SK-N-SH treated with all-trans-retinoic acid at 6 μM for 48 hours (cell line): ENCODE measurements around the gene PCID2.
"Not testable (repeated sequence)": the region's sequence is repeated elsewhere in the genome, so short reads cannot be mapped to it uniquely, and the experiment has no call there.

Experiments
- ATAC-seq: fragments of 200-7000 bp; cut with Tn5 transposase; 3 replicates; pipeline ENCODE4 v1.9.1; 2020; ENCODE audit warnings: mild to moderate bottlenecking, moderate library complexity
- ARNTL ChIP-seq: fragments of 450-650 bp; formaldehyde crosslinking; IDR thresholded peaks from 2 replicates; pipeline ENCODE4 v1.5.0; 2020; ENCODE audit warnings: low read depth, mild to moderate bottlenecking, moderate library complexity, borderline replicate concordance
- BACH2 ChIP-seq: fragments of 250-450 bp; sonication (Bioruptor Pico); IDR thresholded peaks from 2 replicates; pipeline ENCODE4 v1.9.0; 2021; ENCODE audit warnings: mild to moderate bottlenecking, borderline replicate concordance
- CSDC2 ChIP-seq: fragments of 250-450 bp; sonication (Bioruptor Pico); IDR thresholded peaks from 2 replicates; pipeline ENCODE4 v1.5.0; 2020; ENCODE audit warnings: mild to moderate bottlenecking, moderate library complexity
- CSRNP3 ChIP-seq: fragments of 250-450 bp; sonication (Bioruptor Pico); IDR thresholded peaks from 2 replicates; pipeline ENCODE4 v1.5.1; 2021; ENCODE audit warnings: mild to moderate bottlenecking, moderate library complexity
- ESRRG ChIP-seq: fragments of 250-450 bp; sonication (Bioruptor Pico); IDR thresholded peaks from 2 replicates; pipeline ENCODE4 v1.6.1; 2021; ENCODE audit warnings: mild to moderate bottlenecking
- ISL1 ChIP-seq: fragments of 250-450 bp; sonication (Bioruptor Pico); IDR thresholded peaks from 2 replicates; pipeline ENCODE4 v2.1.2; 2022; ENCODE audit warnings: mild to moderate bottlenecking, moderate library complexity
- OSR1 ChIP-seq: fragments of 250-450 bp; sonication (Bioruptor Pico); IDR thresholded peaks from 2 replicates; pipeline ENCODE4 v1.8.0; 2022; ENCODE audit warnings: moderate library complexity, mild to moderate bottlenecking, inconsistent platforms
- PPARA ChIP-seq: fragments of 250-450 bp; sonication (Bioruptor Pico); IDR thresholded peaks from 2 replicates; pipeline ENCODE4 v1.5.0; 2020; ENCODE audit warnings: mild to moderate bottlenecking, borderline replicate concordance
- RARB ChIP-seq: fragments of 250-450 bp; sonication (Bioruptor Pico); IDR thresholded peaks from 2 replicates; pipeline ENCODE4 v1.8.0; 2021; ENCODE audit warnings: mild to moderate bottlenecking, moderate library complexity
- SNAI2 ChIP-seq: fragments of 250-450 bp; sonication (Bioruptor Pico); IDR thresholded peaks from 2 replicates; pipeline ENCODE4 v1.5.0; 2020; ENCODE audit warnings: mild to moderate bottlenecking, moderate library complexity
- TCF4 ChIP-seq: fragments of 250-450 bp; sonication (Bioruptor Pico); IDR thresholded peaks from 2 replicates; pipeline ENCODE4 v1.8.0; 2021; ENCODE audit warnings: mild to moderate bottlenecking, moderate library complexity, borderline replicate concordance
- TOX ChIP-seq: fragments of 250-450 bp; sonication (Bioruptor Pico); IDR thresholded peaks from 2 replicates; pipeline ENCODE4 v1.8.0; 2021; ENCODE audit warnings: mild to moderate bottlenecking, moderate library complexity, borderline replicate concordance
- TSHZ2 ChIP-seq: fragments of 250-450 bp; sonication (Bioruptor Pico); IDR thresholded peaks from 2 replicates; pipeline ENCODE4 v1.5.0; 2020; ENCODE audit warnings: mild to moderate bottlenecking, moderate library complexity
- ZC3H10 ChIP-seq: fragments of 250-450 bp; sonication (Bioruptor Pico); IDR thresholded peaks from 2 replicates; pipeline ENCODE4 v1.5.1; 2021; ENCODE audit warnings: mild to moderate bottlenecking, moderate library complexity
- ZFP3 ChIP-seq: fragments of 250-450 bp; sonication (Bioruptor Pico); IDR thresholded peaks from 2 replicates; pipeline ENCODE4 v1.5.0; 2020; ENCODE audit warnings: mild to moderate bottlenecking, moderate library complexity
- ZFP30 ChIP-seq: fragments of 450-650 bp; formaldehyde crosslinking; IDR thresholded peaks from 2 replicates; pipeline ENCODE4 v1.5.0; 2022; ENCODE audit warnings: mild to moderate bottlenecking, moderate library complexity
- ZNF565 ChIP-seq: fragments of 450-650 bp; formaldehyde crosslinking; conservative IDR thresholded peaks from 2 replicates; pipeline ENCODE4 v1.5.0; 2020; ENCODE audit warnings: low read depth, mild to moderate bottlenecking, moderate library complexity
- ZNF70 ChIP-seq: fragments of 450-650 bp; formaldehyde crosslinking; IDR thresholded peaks from 2 replicates; pipeline ENCODE4 v1.5.0; 2020; ENCODE audit warnings: mild to moderate bottlenecking, moderate library complexity
- ZNF8 ChIP-seq: fragments of 450-650 bp; formaldehyde crosslinking; IDR thresholded peaks from 2 replicates; pipeline ENCODE4 v1.5.0; 2020; ENCODE audit warnings: mild to moderate bottlenecking, moderate library complexity
- TF ChIP-seq, protein P1 (sequence below): fragments of 250-450 bp; sonication (Bioruptor Pico); IDR thresholded peaks from 2 replicates; pipeline ENCODE4 v1.5.1; 2020; ENCODE audit warnings: low read depth, mild to moderate bottlenecking, moderate library complexity
- TF ChIP-seq, protein P2 (sequence below): fragments of 250-450 bp; sonication (Bioruptor Pico); IDR thresholded peaks from 2 replicates; pipeline ENCODE4 v1.8.0; 2020; ENCODE audit warnings: mild to moderate bottlenecking, moderate library complexity, borderline replicate concordance
- TF ChIP-seq, protein P3 (sequence below): fragments of 250-450 bp; sonication (Bioruptor Pico); IDR thresholded peaks from 2 replicates; pipeline ENCODE4 v1.8.0; 2021; ENCODE audit warnings: low read depth, mild to moderate bottlenecking, moderate library complexity, borderline replicate concordance

PCID2 gene

DNA sequence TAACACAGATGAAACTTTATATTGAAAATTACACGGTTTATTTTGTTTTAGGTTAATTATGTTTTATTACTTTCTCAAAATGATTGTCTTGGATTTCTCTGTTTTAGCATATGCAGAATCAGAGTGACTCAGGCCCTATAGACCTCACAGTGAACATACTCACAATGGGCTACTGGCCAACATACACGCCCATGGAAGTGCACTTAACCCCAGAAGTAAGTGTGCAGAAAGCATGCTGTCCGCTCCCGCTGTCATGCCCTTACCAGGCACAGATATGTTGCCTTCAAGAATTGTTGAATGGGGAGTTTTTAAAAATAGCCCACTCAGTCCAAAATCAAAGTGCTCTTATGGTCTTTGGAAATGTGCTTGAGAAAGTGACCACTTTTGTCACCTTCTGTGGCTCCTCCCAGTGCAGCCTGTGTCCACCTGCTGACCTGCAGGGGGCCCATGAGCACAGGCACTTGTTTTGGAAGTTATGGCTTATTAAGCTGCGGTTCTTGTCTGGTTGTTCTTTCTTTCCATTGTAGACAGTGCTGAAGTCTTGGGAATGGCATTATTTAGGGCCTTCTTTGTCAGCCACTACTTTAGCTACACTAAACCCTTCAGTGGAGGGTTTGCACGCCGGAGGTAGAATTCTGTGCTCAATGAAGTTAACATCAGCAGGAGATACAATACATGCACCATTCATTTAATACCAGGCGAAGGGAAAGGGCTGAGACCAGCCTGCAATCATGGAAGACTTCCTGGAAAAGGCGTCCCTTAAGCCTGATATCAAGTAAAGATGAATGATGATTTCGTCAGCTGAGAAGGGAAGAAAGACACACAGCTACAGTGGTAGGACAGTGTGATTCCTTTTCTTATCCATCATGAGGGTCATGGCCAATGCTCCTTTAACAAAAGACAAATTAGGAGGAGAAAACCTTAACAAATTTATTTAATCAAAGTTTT, 37.7 kb upstream of the PCID2 start:
- TF ChIP-seq, protein P1, sequence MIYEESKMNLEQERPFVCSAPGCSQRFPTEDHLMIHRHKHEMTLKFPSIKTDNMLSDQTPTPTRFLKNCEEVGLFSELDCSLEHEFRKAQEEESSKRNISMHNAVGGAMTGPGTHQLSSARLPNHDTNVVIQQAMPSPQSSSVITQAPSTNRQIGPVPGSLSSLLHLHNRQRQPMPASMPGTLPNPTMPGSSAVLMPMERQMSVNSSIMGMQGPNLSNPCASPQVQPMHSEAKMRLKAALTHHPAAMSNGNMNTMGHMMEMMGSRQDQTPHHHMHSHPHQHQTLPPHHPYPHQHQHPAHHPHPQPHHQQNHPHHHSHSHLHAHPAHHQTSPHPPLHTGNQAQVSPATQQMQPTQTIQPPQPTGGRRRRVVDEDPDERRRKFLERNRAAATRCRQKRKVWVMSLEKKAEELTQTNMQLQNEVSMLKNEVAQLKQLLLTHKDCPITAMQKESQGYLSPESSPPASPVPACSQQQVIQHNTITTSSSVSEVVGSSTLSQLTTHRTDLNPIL (CRISPR knock-in tag): no peak
- TF ChIP-seq, protein P2, sequence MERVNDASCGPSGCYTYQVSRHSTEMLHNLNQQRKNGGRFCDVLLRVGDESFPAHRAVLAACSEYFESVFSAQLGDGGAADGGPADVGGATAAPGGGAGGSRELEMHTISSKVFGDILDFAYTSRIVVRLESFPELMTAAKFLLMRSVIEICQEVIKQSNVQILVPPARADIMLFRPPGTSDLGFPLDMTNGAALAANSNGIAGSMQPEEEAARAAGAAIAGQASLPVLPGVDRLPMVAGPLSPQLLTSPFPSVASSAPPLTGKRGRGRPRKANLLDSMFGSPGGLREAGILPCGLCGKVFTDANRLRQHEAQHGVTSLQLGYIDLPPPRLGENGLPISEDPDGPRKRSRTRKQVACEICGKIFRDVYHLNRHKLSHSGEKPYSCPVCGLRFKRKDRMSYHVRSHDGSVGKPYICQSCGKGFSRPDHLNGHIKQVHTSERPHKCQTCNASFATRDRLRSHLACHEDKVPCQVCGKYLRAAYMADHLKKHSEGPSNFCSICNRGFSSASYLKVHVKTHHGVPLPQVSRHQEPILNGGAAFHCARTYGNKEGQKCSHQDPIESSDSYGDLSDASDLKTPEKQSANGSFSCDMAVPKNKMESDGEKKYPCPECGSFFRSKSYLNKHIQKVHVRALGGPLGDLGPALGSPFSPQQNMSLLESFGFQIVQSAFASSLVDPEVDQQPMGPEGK (CRISPR knock-in tag): no peak
- TF ChIP-seq CSDC2 (CRISPR knock-in tag) (no peak), BACH2 (no peak), ESRRG (CRISPR knock-in tag) (no peak), ZNF565 (no peak), ARNTL (no peak), TCF4 (CRISPR knock-in tag) (no peak), PPARA (CRISPR knock-in tag) (no peak), ISL1 (CRISPR knock-in tag) (no peak), OSR1 (CRISPR knock-in tag) (no peak), ZFP30 (CRISPR knock-in tag) (no peak), CSRNP3 (CRISPR knock-in tag) (no peak)
- ATAC-seq: peak; percentile 50; the same call in 1 of the 3 replicates

GRCh38 chr13:113243847-113244246, 35.4 kb upstream of the PCID2 start:
- TF ChIP-seq ZFP3 (CRISPR knock-in tag): no peak
- TF ChIP-seq CSDC2 (CRISPR knock-in tag): no peak
- TF ChIP-seq ZNF8 (CRISPR knock-in tag): no peak
- TF ChIP-seq ISL1 (CRISPR knock-in tag): no peak
- TF ChIP-seq TOX: no peak
- no peak for TF ChIP-seq TCF4 (CRISPR knock-in tag)
- no peak for TF ChIP-seq BACH2
- TF ChIP-seq, protein P1 (CRISPR knock-in tag): no peak
- TF ChIP-seq ESRRG (CRISPR knock-in tag): no peak
- no peak for TF ChIP-seq ZFP30 (CRISPR knock-in tag)
- no peak for TF ChIP-seq CSRNP3 (CRISPR knock-in tag)
- no peak for TF ChIP-seq SNAI2 (CRISPR knock-in tag)
- TF ChIP-seq TSHZ2 (CRISPR knock-in tag): no peak
- TF ChIP-seq ZNF70: no peak
- TF ChIP-seq ARNTL: no peak
- TF ChIP-seq, protein P3, sequence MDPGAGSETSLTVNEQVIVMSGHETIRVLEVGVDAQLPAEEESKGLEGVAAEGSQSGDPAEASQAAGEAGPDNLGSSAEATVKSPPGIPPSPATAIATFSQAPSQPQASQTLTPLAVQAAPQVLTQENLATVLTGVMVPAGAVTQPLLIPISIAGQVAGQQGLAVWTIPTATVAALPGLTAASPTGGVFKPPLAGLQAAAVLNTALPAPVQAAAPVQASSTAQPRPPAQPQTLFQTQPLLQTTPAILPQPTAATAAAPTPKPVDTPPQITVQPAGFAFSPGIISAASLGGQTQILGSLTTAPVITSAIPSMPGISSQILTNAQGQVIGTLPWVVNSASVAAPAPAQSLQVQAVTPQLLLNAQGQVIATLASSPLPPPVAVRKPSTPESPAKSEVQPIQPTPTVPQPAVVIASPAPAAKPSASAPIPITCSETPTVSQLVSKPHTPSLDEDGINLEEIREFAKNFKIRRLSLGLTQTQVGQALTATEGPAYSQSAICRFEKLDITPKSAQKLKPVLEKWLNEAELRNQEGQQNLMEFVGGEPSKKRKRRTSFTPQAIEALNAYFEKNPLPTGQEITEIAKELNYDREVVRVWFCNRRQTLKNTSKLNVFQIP (CRISPR knock-in tag): no peak
- TF ChIP-seq RARB: no peak
- no peak for TF ChIP-seq ZNF565
- TF ChIP-seq ZC3H10: no peak
- no peak for TF ChIP-seq OSR1 (CRISPR knock-in tag)
- no peak for ATAC-seq

- ATAC-seq: not testable (repeated sequence)
These were observed 33.2 kb upstream of the PCID2 start for GRCh38 chr13:113241623-113242022.
